Measurements from ENCODE around the gene KRT82. TPM values are rescaled to one million over a fixed set of nuclear protein-coding genes. Genes with fewer than 3 reads are reported as not detected.

The KRT82 gene
- total RNA-seq, 4 donors from 2014 or later, result not detected

- Histone ChIP-seq H3K4me1 (no peaks in the 10 kb centered on the region), H3K27ac (no peak overlapping the region), H3K9me3 (no peaks in the 10 kb centered on the region), H3K36me3 (no peaks in the 10 kb centered on the region), H3K27me3 (no peaks in the 10 kb centered on the region), H3K4me3 (no peak overlapping the region)
- in situ Hi-C loops (cut with MboI; ENCODE audit: low pct_ligation_motif_present in 1 of 4, low pct_unique_long_range_greater_than_20kb in 1 of 4, low sequenced_read_pairs in 3 of 4) (no loop called here), intact Hi-C loops (cut with DNase I; ENCODE audit: low total_unique reads) (no loop called here)
- 92 to 100% methylated on average over 2 to 56 of the region's 56 CpGs for WGBS, 2 donors (ENCODE audit: low coverage in 1 of 2)
- TF ChIP-seq POLR2AphosphoS5 (IDR thresholded peaks at IDR 0.05), result no peak
- no peak for DNase-seq
Measured at GRCh38 chr12:52356031-52356761, 49.9 kb downstream of the KRT82 start.

- DNase-seq, result no peak
- 91 to 92% methylated on average over 5 to 8 of the region's 8 CpGs for WGBS, 2 donors (ENCODE audit: low coverage in 1 of 2)
- in situ Hi-C loops (cut with MboI; ENCODE audit: low pct_ligation_motif_present in 1 of 4, low pct_unique_long_range_greater_than_20kb in 1 of 4, low sequenced_read_pairs in 3 of 4), result no loop called here
- TF ChIP-seq POLR2A (IDR thresholded peaks at IDR 0.05) (no peak), EP300 (IDR thresholded peaks at IDR 0.05; ENCODE audit: low read depth) (no peak), POLR2AphosphoS5 (IDR thresholded peaks at IDR 0.05) (no peak)
- H3K4me1 ChIP-seq, result no peaks in the 10 kb centered on the region
- no peak overlapping the region for H3K27ac ChIP-seq
- intact Hi-C loops (cut with DNase I; ENCODE audit: low total_unique reads), result no loop called here
- H3K9me3 ChIP-seq, result no peaks in the 10 kb centered on the region
- H3K27me3 ChIP-seq, result no peaks in the 10 kb centered on the region
- H3K4me3 ChIP-seq, result no peak overlapping the region
- no peaks in the 10 kb centered on the region for H3K36me3 ChIP-seq
Measured at GRCh38 chr12:52355176-52355575, 51.0 kb downstream of the KRT82 start.

- no peak for DNase-seq
- Histone ChIP-seq H3K27ac (no peak overlapping the region), H3K4me3 (no peak overlapping the region), H3K36me3 (no peaks in the 10 kb centered on the region), H3K9me3 (no peaks in the 10 kb centered on the region), H3K4me1 (no peaks in the 10 kb centered on the region), H3K27me3 (no peaks in the 10 kb centered on the region)
- WGBS, 2 donors (ENCODE audit: low coverage in 1 of 2), result 0 to 27% methylated on average over 1 to 5 of the region's 5 CpGs
- intact Hi-C loops (cut with DNase I; ENCODE audit: low total_unique reads), result no loop called here
- in situ Hi-C loops (cut with MboI; ENCODE audit: low pct_ligation_motif_present in 1 of 4, low pct_unique_long_range_greater_than_20kb in 1 of 4, low sequenced_read_pairs in 3 of 4), result no loop called here
- no peak for TF ChIP-seq POLR2AphosphoS5 (IDR thresholded peaks at IDR 0.05)
- TF ChIP-seq EP300 (IDR thresholded peaks at IDR 0.05; ENCODE audit: low read depth), result no peak
- TF ChIP-seq CTCF (IDR thresholded peaks at IDR 0.05), result no peak
- no peak for TF ChIP-seq POLR2A (IDR thresholded peaks at IDR 0.05)
Measured at GRCh38 chr12:52354200-52354599, 51.9 kb downstream of the KRT82 start.

- TF ChIP-seq POLR2AphosphoS5 (IDR thresholded peaks at IDR 0.05) (no peak), EP300 (IDR thresholded peaks at IDR 0.05; ENCODE audit: low read depth) (no peak), POLR2A (IDR thresholded peaks at IDR 0.05) (no peak), CTCF (IDR thresholded peaks at IDR 0.05) (no peak)
- intact Hi-C loops (cut with DNase I; ENCODE audit: low total_unique reads) (no loop called here), in situ Hi-C loops (cut with MboI; ENCODE audit: low pct_ligation_motif_present in 1 of 4, low pct_unique_long_range_greater_than_20kb in 1 of 4, low sequenced_read_pairs in 3 of 4) (no loop called here)
- Histone ChIP-seq H3K9me3 (no peaks in the 10 kb centered on the region), H3K4me1 (no peaks in the 10 kb centered on the region), H3K27ac (no peak overlapping the region), H3K27me3 (no peaks in the 10 kb centered on the region), H3K4me3 (no peak overlapping the region), H3K36me3 (no peaks in the 10 kb centered on the region)
- DNase-seq, result no peak
- WGBS, 2 donors (ENCODE audit: low coverage in 1 of 2), result 45 to 62% methylated on average over 2 to 3 of the region's 3 CpGs
Measured at GRCh38 chr12:52353766-52354165, 52.4 kb downstream of the KRT82 start.

GRCh38 chr12:52352951-52353350, 53.2 kb downstream of the KRT82 start:
- Histone ChIP-seq H3K27ac (no peak overlapping the region), H3K4me1 (no peaks in the 10 kb centered on the region), H3K9me3 (no peaks in the 10 kb centered on the region), H3K36me3 (no peaks in the 10 kb centered on the region), H3K27me3 (no peaks in the 10 kb centered on the region), H3K4me3 (no peak overlapping the region)
- in situ Hi-C loops (cut with MboI; ENCODE audit: low pct_ligation_motif_present in 1 of 4, low pct_unique_long_range_greater_than_20kb in 1 of 4, low sequenced_read_pairs in 3 of 4) (no loop called here), intact Hi-C loops (cut with DNase I; ENCODE audit: low total_unique reads) (no loop called here)
- no peak for DNase-seq
- 70% methylated on average over 2 of the region's 2 CpGs; no CpG with 5 or more reads in 1 of the 2 donors for WGBS, 2 donors (ENCODE audit: low coverage in 1 of 2)
- TF ChIP-seq CTCF (IDR thresholded peaks at IDR 0.05) (no peak), POLR2AphosphoS5 (IDR thresholded peaks at IDR 0.05) (no peak), POLR2A (IDR thresholded peaks at IDR 0.05) (no peak), EP300 (IDR thresholded peaks at IDR 0.05; ENCODE audit: low read depth) (no peak)

Data from transverse colon (tissue), 4 donors.